T-helper 2 cell treated with Interferon-gamma antibody and Interleukin-4, amounts not matched to agents 5 μg/mL and 100 μg/mL, for 36 hours (primary cell): ENCODE measurements around the gene XIAP.
"Not testable (repeated sequence)": the region's sequence is repeated elsewhere in the genome, so short reads cannot be mapped to it uniquely, and the experiment has no call there.

Experiments used
- DNase-seq: peaks from one replicate; pipeline ENCODE4 v3.0.0; 2021; ENCODE audit warnings: low spot score
- H3K27ac Mint-ChIP-seq: one replicate; pipeline ENCODE4 v1.8.0; 2021; ENCODE audit warnings: mild to moderate bottlenecking, mixed read lengths
- H3K27me3 Mint-ChIP-seq: one replicate; pipeline ENCODE4 v1.8.0; 2021; ENCODE audit warnings: low read depth, mixed read lengths
- H3K36me3 Mint-ChIP-seq: one replicate; pipeline ENCODE4 v1.8.0; 2021; ENCODE audit warnings: low read depth, mixed read lengths
- H3K4me1 Mint-ChIP-seq: one replicate; pipeline ENCODE4 v1.8.0; 2021; ENCODE audit warnings: low read depth, mixed read lengths
- H3K4me3 Mint-ChIP-seq: one replicate; pipeline ENCODE4 v1.8.0; 2022; ENCODE audit warnings: mild to moderate bottlenecking, moderate library complexity, mixed read lengths
- H3K9me3 Mint-ChIP-seq: one replicate; pipeline ENCODE4 v1.8.0; 2021; ENCODE audit warnings: mixed read lengths

The XIAP gene

GRCh38 chrX:123859846-123860838 lies at the start of gene XIAP:
XIAP (plus strand) TSS chrX:123860053; CDS start chrX:123885663, 25,610 bp downstream.
- peak within 1 kb of the TSS; percentile 92 for H3K4me3 Mint-ChIP-seq

GRCh38 chrX:123814343-123814742 lies 45.5 kb upstream of the XIAP start:
- no peak overlapping the region for H3K27ac Mint-ChIP-seq
- no peaks in the 10 kb centered on the region for H3K4me1 Mint-ChIP-seq
- no peaks in the 10 kb centered on the region for H3K9me3 Mint-ChIP-seq
- no peak overlapping the region for H3K4me3 Mint-ChIP-seq
- no peaks in the 10 kb centered on the region for H3K36me3 Mint-ChIP-seq
- no peaks in the 10 kb centered on the region for H3K27me3 Mint-ChIP-seq
- DNase-seq, result no peak

More at GRCh38 chrX:123859846-123860838, at the start of gene XIAP:
- Mint-ChIP-seq H3K36me3 (peaks cover 8% of the 10 kb centered on the region), H3K4me1 (peaks cover 10% of the 10 kb centered on the region), H3K27me3 (no peaks in the 10 kb centered on the region), H3K9me3 (no peaks in the 10 kb centered on the region), H3K27ac (peak within 1 kb of the TSS; percentile 92)
- DNase-seq, result peak; percentile 77

- not testable (repeated sequence) for H3K27ac Mint-ChIP-seq, H3K4me3 Mint-ChIP-seq, DNase-seq, H3K4me1 Mint-ChIP-seq, H3K27me3 Mint-ChIP-seq, H3K36me3 Mint-ChIP-seq, H3K9me3 Mint-ChIP-seq
These were observed 44.9 kb upstream of the XIAP start for GRCh38 chrX:123814934-123815394.

GRCh38 chrX:123817288-123817894 lies 42.5 kb upstream of the XIAP start:
- H3K4me1 Mint-ChIP-seq, result no peaks in the 10 kb centered on the region

GRCh38 chrX:123818243-123818642 lies 41.6 kb upstream of the XIAP start:
- no peak for DNase-seq
- no peaks in the 10 kb centered on the region for H3K27me3 Mint-ChIP-seq
- no peaks in the 10 kb centered on the region for H3K4me1 Mint-ChIP-seq
- H3K4me3 Mint-ChIP-seq, result no peak overlapping the region
- no peak overlapping the region for H3K27ac Mint-ChIP-seq
- no peaks in the 10 kb centered on the region for H3K36me3 Mint-ChIP-seq
- H3K9me3 Mint-ChIP-seq, result no peaks in the 10 kb centered on the region

More at GRCh38 chrX:123817288-123817894, 42.5 kb upstream of the XIAP start:
- Mint-ChIP-seq H3K27ac (no peak overlapping the region), H3K36me3 (no peaks in the 10 kb centered on the region), H3K9me3 (no peaks in the 10 kb centered on the region), H3K4me3 (no peak overlapping the region), H3K27me3 (no peaks in the 10 kb centered on the region)
- DNase-seq, result no peak

- DNase-seq, result no peak
- Mint-ChIP-seq H3K27me3 (no peaks in the 10 kb centered on the region), H3K36me3 (no peaks in the 10 kb centered on the region), H3K9me3 (no peaks in the 10 kb centered on the region), H3K4me1 (no peaks in the 10 kb centered on the region), H3K27ac (no peak overlapping the region), H3K4me3 (no peak overlapping the region)
These were observed 36.9 kb upstream of the XIAP start for GRCh38 chrX:123822965-123823364.

- Mint-ChIP-seq H3K27ac (no peak overlapping the region), H3K36me3 (no peaks in the 10 kb centered on the region), H3K27me3 (peaks cover 2% of the 10 kb centered on the region), H3K4me3 (no peak overlapping the region), H3K9me3 (no peaks in the 10 kb centered on the region), H3K4me1 (peaks cover 2% of the 10 kb centered on the region)
- peak; percentile 8 for DNase-seq
These were observed 29.5 kb upstream of the XIAP start for GRCh38 chrX:123830309-123830708.

GRCh38 chrX:123833387-123833786 lies 26.5 kb upstream of the XIAP start:
- no peaks in the 10 kb centered on the region for H3K9me3 Mint-ChIP-seq
- no peak overlapping the region for H3K4me3 Mint-ChIP-seq
- no peaks in the 10 kb centered on the region for H3K36me3 Mint-ChIP-seq
- H3K27me3 Mint-ChIP-seq, result peaks cover 2% of the 10 kb centered on the region
- no peak overlapping the region for H3K27ac Mint-ChIP-seq
- H3K4me1 Mint-ChIP-seq, result peaks cover 2% of the 10 kb centered on the region
- peak; percentile 34 for DNase-seq

GRCh38 chrX:123834116-123834515 lies 25.7 kb upstream of the XIAP start:
- Mint-ChIP-seq H3K27ac (no peak overlapping the region), H3K36me3 (no peaks in the 10 kb centered on the region), H3K27me3 (peaks cover 2% of the 10 kb centered on the region), H3K4me1 (peaks cover 2% of the 10 kb centered on the region), H3K4me3 (no peak overlapping the region), H3K9me3 (no peaks in the 10 kb centered on the region)
- no peak for DNase-seq

- Mint-ChIP-seq H3K4me3 (no peak overlapping the region), H3K27me3 (peaks cover 2% of the 10 kb centered on the region), H3K27ac (no peak overlapping the region), H3K4me1 (no peaks in the 10 kb centered on the region), H3K36me3 (no peaks in the 10 kb centered on the region), H3K9me3 (no peaks in the 10 kb centered on the region)
- DNase-seq, result peak; percentile 37
These were observed 24.0 kb upstream of the XIAP start for GRCh38 chrX:123835661-123836371.

- not testable (repeated sequence) for H3K36me3 Mint-ChIP-seq, H3K4me1 Mint-ChIP-seq
These were observed 14.7 kb upstream of the XIAP start for GRCh38 chrX:123845129-123845528.

GRCh38 chrX:123846577-123847038 lies 13.2 kb upstream of the XIAP start:
- Mint-ChIP-seq H3K9me3 (no peaks in the 10 kb centered on the region), H3K27me3 (no peaks in the 10 kb centered on the region), H3K27ac (no peak overlapping the region), H3K4me3 (no peak overlapping the region), H3K4me1 (no peaks in the 10 kb centered on the region), H3K36me3 (no peaks in the 10 kb centered on the region)
- peak; percentile 7 for DNase-seq

More at GRCh38 chrX:123845129-123845528, 14.7 kb upstream of the XIAP start:
- H3K4me3 Mint-ChIP-seq, H3K27me3 Mint-ChIP-seq, H3K27ac Mint-ChIP-seq, DNase-seq, H3K9me3 Mint-ChIP-seq: not testable (repeated sequence)

- no peak for DNase-seq
- H3K4me3 Mint-ChIP-seq, result no peak overlapping the region
- no peaks in the 10 kb centered on the region for H3K4me1 Mint-ChIP-seq
- no peaks in the 10 kb centered on the region for H3K27me3 Mint-ChIP-seq
- no peaks in the 10 kb centered on the region for H3K36me3 Mint-ChIP-seq
- H3K27ac Mint-ChIP-seq, result no peak overlapping the region
- no peaks in the 10 kb centered on the region for H3K9me3 Mint-ChIP-seq
These were observed 12.8 kb upstream of the XIAP start for GRCh38 chrX:123847056-123847455.
